Measurements from ENCODE around the gene HGD. TPM values are rescaled to one million over a fixed set of nuclear protein-coding genes. Genes with fewer than 3 reads are reported as not detected.

The HGD gene
- total and polyA plus RNA-seq, 10 of the 15 experiments (the other 5 are each of a cell fraction or from before 2014, with no cell fraction given), result 0.18 to 0.81 (median 0.40) TPM; not detected in 6

DNA sequence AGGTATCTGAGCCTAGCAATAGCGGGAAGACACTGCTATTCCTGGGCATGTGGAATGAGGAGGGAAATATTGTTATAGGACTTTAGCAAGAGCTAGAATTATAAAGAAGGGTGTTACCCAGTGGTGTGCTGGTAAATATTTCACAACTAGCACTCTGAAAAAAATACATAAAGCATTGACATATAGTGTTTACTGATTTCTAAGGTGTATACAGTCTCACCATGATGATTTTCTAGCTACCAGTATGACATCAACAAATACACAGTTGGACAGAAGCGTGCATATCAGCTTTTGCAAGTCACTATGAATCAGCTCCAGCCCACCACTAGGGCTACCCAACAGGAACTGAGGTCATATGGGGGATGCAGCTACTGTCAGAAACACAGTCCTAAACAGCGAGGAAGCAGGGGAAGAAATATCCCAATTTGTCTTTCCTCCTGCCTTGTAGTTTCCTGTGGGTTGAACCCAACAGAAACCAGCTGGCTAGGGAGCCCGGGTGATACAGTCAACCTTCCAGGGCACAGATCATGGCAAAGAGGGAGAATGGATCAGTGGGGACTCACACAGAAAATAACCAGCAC, 39.6 kb downstream of the HGD start:
- no peak for ATAC-seq
- WGBS (ENCODE audit: insufficient coverage, insufficient replicate concordance, low lambda C conversion rate, missing lambda C conversion rate), result 19% methylated on average over 4 of the region's 4 CpGs
- Histone ChIP-seq H3K4me3 (no peak overlapping the region), H3K36me3 (ENCODE audit: control insufficient read depth in 2 of 2, insufficient read depth in 2 of 2, low read length in 1 of 2) (no peaks in the 10 kb centered on the region), H3K27ac (ENCODE audit: control insufficient read depth, insufficient read depth) (no peak overlapping the region), H3K4me1 (ENCODE audit: control insufficient read depth, insufficient read depth, low read length) (no peaks in the 10 kb centered on the region), H3K79me2 (ENCODE audit: control insufficient read depth, insufficient read depth, low read length) (no peaks in the 10 kb centered on the region), H2AFZ (ENCODE audit: control insufficient read depth, low read depth, low read length) (no peak overlapping the region), H3K4me2 (ENCODE audit: control insufficient read depth, insufficient read depth) (no peak overlapping the region), H3K9ac (ENCODE audit: control insufficient read depth, insufficient read depth, low read length) (no peak overlapping the region), H3K9me3 (replicated peaks; ENCODE audit: control insufficient read depth, insufficient read depth, low read length) (no peaks in the 10 kb centered on the region), H3K27me3 (replicated peaks in 1 of 2; ENCODE audit: control insufficient read depth in 2 of 2, insufficient read depth in 2 of 2, low read length in 1 of 2) (no peaks in the 10 kb centered on the region), H4K20me1 (ENCODE audit: control insufficient read depth, insufficient read depth) (no peaks in the 10 kb centered on the region)
- no peak for FAIRE-seq
- ChIA-PET POLR2A (no interaction called here), SMC1A (ENCODE audit: uncharacterized antibody, unreplicated experiment) (interaction anchor here (1.0 to 1.6 kb wide), 3 partner anchors 20 to 153 kb away, joined by 3 to 5 read pairs (median 4); no protein-coding TSS in a partner anchor), CTCF (interaction anchor here (1.2 kb wide), 1 partner anchor 84 kb away, joined by 3 read pairs; no protein-coding TSS in a partner anchor), RAD21 (ENCODE audit: unreplicated experiment) (interaction anchor here (0.9 kb wide), 1 partner anchor 75 kb away, joined by 3 read pairs; no protein-coding TSS in a partner anchor)
- in situ Hi-C loops (cut with MboI), result no loop called here
- intact Hi-C loops (cut with micrococcal nuclease; ENCODE audit: unreplicated experiment), result no loop called here
- DNase-seq (ENCODE audit: low read depth, low spot score), result no peak
- no TSS peak for BruUV-seq (replicated peaks)
- TF ChIP-seq, protein P1, sequence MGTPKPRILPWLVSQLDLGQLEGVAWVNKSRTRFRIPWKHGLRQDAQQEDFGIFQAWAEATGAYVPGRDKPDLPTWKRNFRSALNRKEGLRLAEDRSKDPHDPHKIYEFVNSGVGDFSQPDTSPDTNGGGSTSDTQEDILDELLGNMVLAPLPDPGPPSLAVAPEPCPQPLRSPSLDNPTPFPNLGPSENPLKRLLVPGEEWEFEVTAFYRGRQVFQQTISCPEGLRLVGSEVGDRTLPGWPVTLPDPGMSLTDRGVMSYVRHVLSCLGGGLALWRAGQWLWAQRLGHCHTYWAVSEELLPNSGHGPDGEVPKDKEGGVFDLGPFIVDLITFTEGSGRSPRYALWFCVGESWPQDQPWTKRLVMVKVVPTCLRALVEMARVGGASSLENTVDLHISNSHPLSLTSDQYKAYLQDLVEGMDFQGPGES (IDR thresholded peaks at IDR 0.05), result no peak

DNA sequence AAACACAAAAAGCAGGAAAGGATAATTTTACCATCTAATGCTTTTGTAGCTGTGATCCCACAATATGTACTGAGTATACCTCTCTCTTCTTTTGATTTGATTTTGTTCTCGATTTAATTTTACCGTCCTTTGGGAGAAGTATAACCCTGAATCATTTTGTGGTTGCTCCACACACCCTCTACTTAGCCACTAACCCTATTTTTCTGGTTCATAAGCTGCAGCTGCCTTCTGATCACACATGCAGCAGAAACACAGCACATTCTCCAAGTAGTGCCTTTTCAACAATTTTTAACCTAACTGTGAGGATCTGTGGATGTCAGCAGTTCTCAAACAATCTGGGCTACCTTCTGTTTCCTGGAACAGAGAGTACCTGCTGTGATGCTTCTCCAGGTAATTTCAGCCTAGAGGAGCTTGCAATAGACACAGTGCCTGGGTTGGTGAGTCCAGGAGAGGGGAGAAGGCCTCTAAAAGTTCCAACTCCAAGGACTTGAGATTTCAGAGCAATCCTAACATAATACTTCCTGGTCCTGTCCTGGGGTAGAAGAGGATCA, 40.3 kb downstream of the HGD start:
- ChIA-PET CTCF (interaction anchor here (1.2 kb wide), 1 partner anchor 84 kb away, joined by 3 read pairs; no protein-coding TSS in a partner anchor), SMC1A (ENCODE audit: uncharacterized antibody, unreplicated experiment) (interaction anchor here (1.0 to 1.6 kb wide), 3 partner anchors 10 to 153 kb away, joined by 3 to 5 read pairs (median 3); no protein-coding TSS in a partner anchor), POLR2A (no interaction called here), RAD21 (ENCODE audit: unreplicated experiment) (interaction anchor here (0.9 kb wide), 1 partner anchor 74 kb away, joined by 3 read pairs; no protein-coding TSS in a partner anchor)
- Histone ChIP-seq H3K79me2 (ENCODE audit: control insufficient read depth, insufficient read depth, low read length) (no peaks in the 10 kb centered on the region), H3K9me3 (replicated peaks; ENCODE audit: control insufficient read depth, insufficient read depth, low read length) (no peaks in the 10 kb centered on the region), H3K27me3 (replicated peaks in 1 of 2; ENCODE audit: control insufficient read depth in 2 of 2, insufficient read depth in 2 of 2, low read length in 1 of 2) (no peaks in the 10 kb centered on the region), H3K9ac (ENCODE audit: control insufficient read depth, insufficient read depth, low read length) (no peak overlapping the region), H3K36me3 (ENCODE audit: control insufficient read depth in 2 of 2, insufficient read depth in 2 of 2, low read length in 1 of 2) (no peaks in the 10 kb centered on the region), H3K4me1 (ENCODE audit: control insufficient read depth, insufficient read depth, low read length) (no peaks in the 10 kb centered on the region), H3K4me3 (no peak overlapping the region), H3K27ac (ENCODE audit: control insufficient read depth, insufficient read depth) (no peak overlapping the region), H2AFZ (ENCODE audit: control insufficient read depth, low read depth, low read length) (no peak overlapping the region), H3K4me2 (ENCODE audit: control insufficient read depth, insufficient read depth) (no peak overlapping the region), H4K20me1 (ENCODE audit: control insufficient read depth, insufficient read depth) (no peaks in the 10 kb centered on the region)
- ATAC-seq (no peak), DNase-seq (ENCODE audit: low read depth, low spot score) (no peak), FAIRE-seq (no peak)
- WGBS (ENCODE audit: insufficient coverage, insufficient replicate concordance, low lambda C conversion rate, missing lambda C conversion rate), result 85% methylated on average over 2 of the region's 2 CpGs
- TF ChIP-seq, protein P2, sequence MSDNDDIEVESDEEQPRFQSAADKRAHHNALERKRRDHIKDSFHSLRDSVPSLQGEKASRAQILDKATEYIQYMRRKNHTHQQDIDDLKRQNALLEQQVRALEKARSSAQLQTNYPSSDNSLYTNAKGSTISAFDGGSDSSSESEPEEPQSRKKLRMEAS (IDR thresholded peaks at IDR 0.05; ENCODE audit: low read depth, low read length), result no peak
- TF ChIP-seq YY1 (IDR thresholded peaks at IDR 0.05; ENCODE audit: low read depth, low read length), result no peak
- no peak for TF ChIP-seq NFXL1 (IDR thresholded peaks at IDR 0.05; ENCODE audit: borderline replicate concordance)
- no peak for TF ChIP-seq SRF (IDR thresholded peaks at IDR 0.05; ENCODE audit: low read depth in 2 of 2, low read length in 2 of 2)
- TF ChIP-seq EZH2 (IDR thresholded peaks at IDR 0.05; ENCODE audit: borderline replicate concordance, control insufficient read depth, low read depth, low read length), result no peak
- no peak for TF ChIP-seq CHD2 (IDR thresholded peaks at IDR 0.05; ENCODE audit: borderline replicate concordance, low read depth, low read length)
- TF ChIP-seq, protein P3, sequence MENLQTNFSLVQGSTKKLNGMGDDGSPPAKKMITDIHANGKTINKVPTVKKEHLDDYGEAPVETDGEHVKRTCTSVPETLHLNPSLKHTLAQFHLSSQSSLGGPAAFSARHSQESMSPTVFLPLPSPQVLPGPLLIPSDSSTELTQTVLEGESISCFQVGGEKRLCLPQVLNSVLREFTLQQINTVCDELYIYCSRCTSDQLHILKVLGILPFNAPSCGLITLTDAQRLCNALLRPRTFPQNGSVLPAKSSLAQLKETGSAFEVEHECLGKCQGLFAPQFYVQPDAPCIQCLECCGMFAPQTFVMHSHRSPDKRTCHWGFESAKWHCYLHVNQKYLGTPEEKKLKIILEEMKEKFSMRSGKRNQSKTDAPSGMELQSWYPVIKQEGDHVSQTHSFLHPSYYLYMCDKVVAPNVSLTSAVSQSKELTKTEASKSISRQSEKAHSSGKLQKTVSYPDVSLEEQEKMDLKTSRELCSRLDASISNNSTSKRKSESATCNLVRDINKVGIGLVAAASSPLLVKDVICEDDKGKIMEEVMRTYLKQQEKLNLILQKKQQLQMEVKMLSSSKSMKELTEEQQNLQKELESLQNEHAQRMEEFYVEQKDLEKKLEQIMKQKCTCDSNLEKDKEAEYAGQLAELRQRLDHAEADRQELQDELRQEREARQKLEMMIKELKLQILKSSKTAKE (IDR thresholded peaks at IDR 0.05; ENCODE audit: low read depth, poor library complexity, severe bottlenecking), result no peak
- BruUV-seq (replicated peaks), result no TSS peak
- intact Hi-C loops (cut with micrococcal nuclease; ENCODE audit: unreplicated experiment) (no loop called here), in situ Hi-C loops (cut with MboI) (no loop called here)

All from GM12878 (cell line).